Adipocyte (in vitro differentiated cells): ENCODE results near the gene LRG1.

Experiments used
- DNase-seq: peaks from one replicate; pipeline ENCODE4 v3.0.0-alpha.2; 2015; ENCODE audit warnings: low read depth
- H3K27me3 ChIP-seq: replicated peaks from 2 replicates; pipeline ENCODE4 v1.7.0; 2013; ENCODE audit warnings: mild to moderate bottlenecking, low read length, moderate library complexity; ENCODE audit not compliant: control insufficient read depth, insufficient read depth
- H3K36me3 ChIP-seq: 2 replicates; pipeline ENCODE4 v1.7.0; 2013; ENCODE audit warnings: low read length, mild to moderate bottlenecking, moderate library complexity; ENCODE audit not compliant: control insufficient read depth, insufficient read depth, severe bottlenecking
- H3K4me1 ChIP-seq: 2 replicates; pipeline ENCODE4 v1.7.0; 2013; ENCODE audit warnings: mild to moderate bottlenecking, low read length, moderate library complexity; ENCODE audit not compliant: control insufficient read depth, insufficient read depth
- H3K4me3 ChIP-seq: 2 replicates; pipeline ENCODE4 v1.7.0; 2013; ENCODE audit warnings: mild to moderate bottlenecking, low read length, moderate library complexity
- H3K9ac ChIP-seq: 2 replicates; pipeline ENCODE4 v1.7.0; 2013; ENCODE audit warnings: mild to moderate bottlenecking, low read length, moderate library complexity
- H3K9me3 ChIP-seq: 2 replicates; pipeline ENCODE4 v1.7.0; 2013; ENCODE audit warnings: mild to moderate bottlenecking, low read length, moderate library complexity; ENCODE audit not compliant: control insufficient read depth

Gene LRG1

GRCh38 chr19:4504297-4504701, 35.5 kb downstream of the LRG1 start:
- Histone ChIP-seq H3K9me3 (no peaks in the 10 kb centered on the region), H3K4me3 (no peak overlapping the region), H3K36me3 (peaks cover 83% of the 10 kb centered on the region), H3K9ac (peak overlapping the region; percentile 34), H3K4me1 (peaks cover 29% of the 10 kb centered on the region), H3K27me3 (no peaks in the 10 kb centered on the region)
- DNase-seq: no peak

GRCh38 chr19:4503825-4504170, 36.0 kb downstream of the LRG1 start:
- Histone ChIP-seq H3K36me3 (peaks cover 83% of the 10 kb centered on the region), H3K4me1 (peaks cover 29% of the 10 kb centered on the region)

GRCh38 chr19:4503132-4503824, 36.6 kb downstream of the LRG1 start:
- H3K9me3 ChIP-seq: no peaks in the 10 kb centered on the region
- no peak overlapping the region for H3K4me3 ChIP-seq
- H3K27me3 ChIP-seq: no peaks in the 10 kb centered on the region
- H3K36me3 ChIP-seq: peaks cover 84% of the 10 kb centered on the region
- no peak overlapping the region for H3K9ac ChIP-seq
- DNase-seq: no peak
- H3K4me1 ChIP-seq: peaks cover 29% of the 10 kb centered on the region

More at GRCh38 chr19:4503825-4504170, 36.0 kb downstream of the LRG1 start:
- DNase-seq: no peak
- Histone ChIP-seq H3K9ac (peak overlapping the region; percentile 34), H3K27me3 (no peaks in the 10 kb centered on the region), H3K9me3 (no peaks in the 10 kb centered on the region), H3K4me3 (no peak overlapping the region)

GRCh38 chr19:4502282-4503131, 37.3 kb downstream of the LRG1 start:
- H3K9ac ChIP-seq: no peak overlapping the region
- no peak overlapping the region for H3K4me3 ChIP-seq
- H3K36me3 ChIP-seq: peaks cover 84% of the 10 kb centered on the region
- no peaks in the 10 kb centered on the region for H3K27me3 ChIP-seq
- H3K9me3 ChIP-seq: no peaks in the 10 kb centered on the region
- peaks cover 25% of the 10 kb centered on the region for H3K4me1 ChIP-seq
- DNase-seq: no peak

GRCh38 chr19:4501691-4502090, 38.1 kb downstream of the LRG1 start:
- Histone ChIP-seq H3K36me3 (peaks cover 80% of the 10 kb centered on the region), H3K4me3 (no peak overlapping the region)
- no peak for DNase-seq

GRCh38 chr19:4500841-4501591, 38.8 kb downstream of the LRG1 start:
- Histone ChIP-seq H3K36me3 (peaks cover 80% of the 10 kb centered on the region), H3K27me3 (no peaks in the 10 kb centered on the region)
- DNase-seq: no peak

More at GRCh38 chr19:4501691-4502090, 38.1 kb downstream of the LRG1 start:
- H3K27me3 ChIP-seq: no peaks in the 10 kb centered on the region
- no peak overlapping the region for H3K9ac ChIP-seq
- peaks cover 17% of the 10 kb centered on the region for H3K4me1 ChIP-seq
- H3K9me3 ChIP-seq: no peaks in the 10 kb centered on the region

GRCh38 chr19:4499855-4500254, 40.0 kb downstream of the LRG1 start:
- Histone ChIP-seq H3K27me3 (no peaks in the 10 kb centered on the region), H3K4me3 (no peak overlapping the region), H3K4me1 (peaks cover 8% of the 10 kb centered on the region), H3K9me3 (no peaks in the 10 kb centered on the region), H3K9ac (no peak overlapping the region), H3K36me3 (peaks cover 79% of the 10 kb centered on the region)
- DNase-seq: no peak

More at GRCh38 chr19:4500841-4501591, 38.8 kb downstream of the LRG1 start:
- H3K4me1 ChIP-seq: peaks cover 10% of the 10 kb centered on the region
- no peak overlapping the region for H3K9ac ChIP-seq
- no peaks in the 10 kb centered on the region for H3K9me3 ChIP-seq
- no peak overlapping the region for H3K4me3 ChIP-seq

- Histone ChIP-seq H3K4me1 (peaks cover 3% of the 10 kb centered on the region), H3K9me3 (no peaks in the 10 kb centered on the region), H3K36me3 (peaks cover 79% of the 10 kb centered on the region)
Measured at GRCh38 chr19:4499318-4499717, 40.5 kb downstream of the LRG1 start.

GRCh38 chr19:4498694-4499093, 41.1 kb downstream of the LRG1 start:
- no peak overlapping the region for H3K9ac ChIP-seq
- DNase-seq: no peak
- H3K9me3 ChIP-seq: no peaks in the 10 kb centered on the region
- H3K4me1 ChIP-seq: no peaks in the 10 kb centered on the region
- H3K4me3 ChIP-seq: no peak overlapping the region
- no peaks in the 10 kb centered on the region for H3K27me3 ChIP-seq
- H3K36me3 ChIP-seq: peaks cover 79% of the 10 kb centered on the region

More at GRCh38 chr19:4499318-4499717, 40.5 kb downstream of the LRG1 start:
- Histone ChIP-seq H3K4me3 (no peak overlapping the region), H3K9ac (no peak overlapping the region), H3K27me3 (no peaks in the 10 kb centered on the region)
- no peak for DNase-seq

GRCh38 chr19:4497770-4498389, 42.0 kb downstream of the LRG1 start:
- H3K27me3 ChIP-seq: no peaks in the 10 kb centered on the region
- no peaks in the 10 kb centered on the region for H3K4me1 ChIP-seq
- H3K4me3 ChIP-seq: no peak overlapping the region
- DNase-seq: no peak
- H3K9ac ChIP-seq: no peak overlapping the region
- no peaks in the 10 kb centered on the region for H3K9me3 ChIP-seq
- H3K36me3 ChIP-seq: peaks cover 78% of the 10 kb centered on the region
